Right forelimb (tissue), 1 donor: ENCODE data around the gene IGF1R.
"Not testable (repeated sequence)": the region's sequence is repeated elsewhere in the genome, so short reads cannot be mapped to it uniquely, and the experiment has no call there.

ENCODE experiments used
- DNase-seq: peaks from one replicate; pipeline ENCODE4 v3.0.0-alpha.2; 2018

The IGF1R gene

DNA sequence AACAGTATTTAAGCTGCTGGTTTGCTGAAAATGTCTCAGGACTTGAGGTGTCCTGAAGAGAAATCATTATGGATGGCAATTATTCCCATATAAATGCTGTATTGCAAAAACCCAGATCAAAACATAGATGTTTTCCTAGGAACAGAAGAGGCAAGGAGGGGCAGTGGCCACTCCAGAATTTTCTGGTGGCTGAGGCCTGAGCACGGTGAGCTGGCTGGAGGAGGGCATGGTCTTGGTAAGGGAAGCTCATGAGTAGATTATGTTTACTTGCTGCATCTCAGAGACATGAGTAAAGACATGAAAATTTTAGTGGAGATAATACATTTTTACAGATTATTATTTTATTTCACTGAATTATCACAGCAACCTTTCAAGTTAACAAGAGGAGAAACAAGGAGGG, 328.2 kb downstream of the IGF1R start:
- DNase-seq: no peak

DNA sequence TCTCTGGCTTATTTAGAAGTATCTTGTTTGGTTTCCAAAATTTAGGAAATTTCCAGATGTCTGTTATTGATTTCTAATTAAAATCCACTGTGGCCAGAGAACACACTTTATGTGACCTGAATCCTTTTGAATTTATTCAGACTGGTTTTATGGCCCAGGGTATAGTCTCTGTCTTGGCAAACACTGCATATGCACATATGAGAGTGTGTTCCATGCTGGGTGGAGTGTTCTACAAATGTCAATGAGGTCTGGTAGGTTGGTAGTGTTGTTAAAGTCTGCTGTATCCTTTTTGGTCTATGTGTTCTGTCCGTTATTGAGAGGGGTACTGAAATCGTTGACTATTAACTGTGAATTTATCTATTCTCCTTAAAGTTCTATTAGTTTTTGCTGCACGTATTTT, 329.1 kb downstream of the IGF1R start:
- DNase-seq: no peak

DNA sequence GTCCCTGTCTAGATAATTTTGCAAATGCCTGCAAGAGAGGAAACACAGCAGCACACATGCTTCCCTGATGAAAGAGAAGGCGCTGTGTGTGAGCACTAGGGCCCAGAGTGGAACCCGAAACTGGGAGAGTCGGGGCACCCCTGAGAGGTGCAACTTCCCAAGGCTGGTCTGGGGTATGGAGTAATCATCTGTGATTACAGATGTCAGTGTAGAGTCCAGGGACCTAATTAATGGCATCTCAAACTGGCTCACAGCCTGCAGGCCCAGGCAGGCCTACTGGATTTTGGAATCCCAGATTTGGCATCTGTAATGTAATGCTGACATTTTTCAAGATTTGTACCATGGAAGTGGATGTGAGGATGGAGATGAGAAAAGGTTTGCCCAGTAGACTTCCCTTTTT, 329.8 kb downstream of the IGF1R start:
- DNase-seq: no peak

DNA sequence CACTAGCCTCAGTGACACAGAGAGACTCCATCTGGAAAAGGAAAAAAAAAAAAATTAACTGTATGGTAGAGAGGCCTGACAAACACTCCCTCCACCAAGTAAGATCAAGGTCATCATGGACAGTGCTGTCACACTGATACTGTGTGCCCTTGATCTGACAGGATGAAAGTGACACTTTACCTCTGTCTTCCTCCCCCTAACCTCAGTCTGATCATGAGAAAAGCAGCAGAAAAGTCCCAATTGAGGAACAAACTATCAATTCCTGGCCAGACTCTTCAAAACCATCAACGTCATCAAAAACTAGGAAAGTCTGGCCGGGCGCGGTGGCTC, 332.5 kb downstream of the IGF1R start:
- no peak for DNase-seq

DNA sequence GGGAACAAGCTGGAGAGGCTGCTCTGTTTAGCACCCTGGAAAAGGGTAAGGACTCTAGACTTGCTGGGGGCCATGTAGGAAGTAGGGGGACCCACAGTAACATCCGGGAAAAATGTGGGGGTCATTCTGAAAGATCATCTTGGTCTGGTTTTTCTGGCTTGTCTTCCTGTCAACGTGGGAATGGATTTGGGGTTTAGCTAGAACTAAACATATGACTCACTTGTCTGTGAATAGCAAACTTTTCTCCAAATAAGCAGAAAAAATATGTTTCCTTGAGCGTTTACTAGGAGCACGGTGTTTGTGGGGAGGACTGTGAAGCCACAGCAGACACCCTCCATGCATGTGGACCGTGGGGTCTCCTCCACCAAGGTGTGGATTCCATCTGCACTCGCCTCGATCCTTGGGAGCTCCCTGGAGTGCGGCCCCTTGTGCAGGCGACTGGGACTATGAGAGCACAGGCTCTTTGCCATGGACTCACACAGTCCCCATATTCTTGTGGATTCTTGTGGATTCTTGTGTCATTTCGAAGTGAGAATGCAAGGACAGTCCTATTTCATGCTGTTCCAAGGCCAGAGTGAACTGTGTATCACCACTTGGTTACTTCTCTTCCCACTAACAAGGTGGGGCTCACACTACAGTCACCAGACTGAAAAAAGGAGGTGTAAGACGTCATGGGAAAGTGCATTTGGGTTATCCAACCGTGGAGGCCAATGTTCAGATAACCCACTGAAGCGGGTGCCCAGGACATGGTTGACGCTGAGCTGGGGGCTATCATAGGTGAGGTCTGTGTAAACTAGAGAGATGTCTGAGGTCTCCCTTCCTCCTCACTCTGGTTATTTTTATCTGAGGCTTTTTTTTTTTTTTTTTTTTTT, 333.7 kb downstream of the IGF1R start:
- DNase-seq: no peak

DNA sequence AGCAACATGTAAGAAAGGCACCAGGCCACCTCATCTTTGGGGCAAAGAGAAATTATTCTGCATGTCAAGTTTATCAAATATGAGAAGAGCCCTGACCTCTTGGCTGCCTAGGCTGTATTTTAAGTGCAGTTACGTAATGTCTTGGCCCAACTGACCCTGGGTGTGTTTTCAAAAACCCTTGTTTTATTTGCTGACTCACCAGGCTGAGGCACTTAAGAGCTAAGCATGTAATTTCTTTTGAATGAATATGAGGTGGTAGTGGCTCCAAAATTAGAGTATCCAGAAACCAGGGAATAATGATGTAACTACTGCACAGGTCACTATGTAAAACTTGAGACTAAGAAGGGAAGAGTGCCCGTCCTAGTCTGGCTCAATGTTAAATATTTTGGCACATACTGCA, 335.0 kb downstream of the IGF1R start:
- DNase-seq: no peak

DNA sequence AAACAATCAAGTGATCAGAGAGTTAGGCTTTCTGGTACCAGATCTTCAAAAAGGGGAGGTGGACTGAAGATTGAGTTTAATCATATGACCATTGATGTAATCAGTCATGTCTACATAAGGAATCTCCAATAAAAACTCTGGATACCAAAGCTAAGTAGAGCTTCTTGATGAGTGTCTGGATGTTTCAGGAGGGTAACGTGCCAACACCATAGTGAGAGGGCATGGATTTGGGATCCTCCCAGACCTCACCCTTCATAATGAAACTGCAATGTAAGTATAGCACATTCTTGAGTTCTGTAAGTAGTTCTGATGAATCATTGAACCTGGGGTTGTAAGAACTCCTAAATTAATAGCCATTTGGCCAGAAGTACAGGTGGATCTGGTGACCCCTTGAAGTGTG, 337.9 kb downstream of the IGF1R start:
- DNase-seq: no peak

DNA sequence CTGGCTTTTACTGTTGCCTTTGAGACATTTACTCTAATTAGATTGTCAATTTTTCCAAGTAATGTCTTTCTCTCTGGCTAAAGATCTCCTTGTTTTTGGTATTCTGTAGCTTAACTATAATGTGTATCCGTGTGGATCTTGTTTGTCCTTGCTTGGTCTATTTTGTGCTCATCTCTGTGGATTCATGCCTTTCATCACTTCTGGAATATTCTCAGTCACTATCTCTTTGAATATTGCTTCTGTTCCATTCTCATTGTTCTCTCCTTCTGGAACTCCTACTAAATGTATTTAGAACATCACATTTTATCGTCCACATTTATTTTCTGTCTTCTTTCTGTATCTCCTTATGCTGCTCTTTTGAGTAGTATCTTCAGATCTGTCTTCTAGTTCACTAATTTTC, 346.6 kb downstream of the IGF1R start:
- DNase-seq: no peak

DNA sequence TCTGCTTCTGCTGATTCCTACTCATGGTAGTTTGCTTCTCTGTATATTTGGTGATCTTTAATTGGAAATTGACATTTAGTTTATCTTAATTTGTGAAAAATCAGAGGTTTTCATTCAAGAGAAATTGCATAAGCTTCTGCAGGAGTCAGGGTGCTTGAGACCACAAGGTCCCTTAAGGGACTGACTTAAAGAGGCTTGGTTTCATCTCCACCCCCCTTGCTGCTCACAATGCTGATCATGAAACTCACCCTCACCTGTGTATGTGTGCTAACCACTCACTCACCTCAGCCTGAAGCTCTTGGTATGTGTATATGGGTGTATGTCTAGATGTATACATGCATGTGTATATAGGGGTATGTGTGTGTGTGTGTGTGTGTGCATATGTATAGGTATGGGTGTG, 347.8 kb downstream of the IGF1R start:
- DNase-seq: no peak

DNA sequence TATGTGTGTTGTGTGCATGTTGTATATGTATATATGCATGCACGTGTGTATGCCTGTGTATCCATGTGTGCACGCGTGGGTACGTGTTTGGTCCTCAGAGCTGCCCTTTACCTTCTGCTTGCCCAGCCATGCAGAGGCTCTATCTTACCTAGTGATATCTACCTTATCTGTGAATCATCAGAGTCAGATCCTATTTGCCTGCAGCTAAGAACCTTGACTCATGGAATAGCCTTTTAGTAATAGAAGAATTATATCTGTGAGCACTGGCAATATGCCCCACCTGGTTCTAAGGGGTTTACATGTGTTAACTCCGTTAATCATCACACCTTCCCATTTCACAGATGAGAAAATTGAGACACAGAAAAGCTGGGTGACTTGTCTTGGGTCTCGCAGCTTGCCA, 348.3 kb downstream of the IGF1R start:
- DNase-seq: no peak

DNA sequence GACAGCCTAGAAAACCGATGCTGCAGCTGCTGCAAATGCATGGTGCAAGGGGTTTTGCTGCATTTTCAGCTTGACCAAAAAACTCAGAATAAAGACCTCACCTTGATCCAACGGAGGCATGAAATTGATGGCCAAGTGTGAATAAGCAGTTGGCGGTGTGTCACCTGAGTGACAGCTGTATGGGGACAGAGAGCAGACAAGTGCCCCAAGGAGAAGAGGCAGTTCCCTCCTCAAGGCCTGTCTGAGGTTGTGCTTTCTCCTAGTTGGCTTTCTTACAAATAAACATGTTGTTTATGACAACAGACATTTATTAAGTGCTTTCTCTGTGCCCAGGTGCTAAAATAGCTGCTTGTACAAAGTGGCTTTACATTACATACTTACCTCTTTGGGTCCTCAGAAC, 349.0 kb downstream of the IGF1R start:
- DNase-seq: no peak

DNA sequence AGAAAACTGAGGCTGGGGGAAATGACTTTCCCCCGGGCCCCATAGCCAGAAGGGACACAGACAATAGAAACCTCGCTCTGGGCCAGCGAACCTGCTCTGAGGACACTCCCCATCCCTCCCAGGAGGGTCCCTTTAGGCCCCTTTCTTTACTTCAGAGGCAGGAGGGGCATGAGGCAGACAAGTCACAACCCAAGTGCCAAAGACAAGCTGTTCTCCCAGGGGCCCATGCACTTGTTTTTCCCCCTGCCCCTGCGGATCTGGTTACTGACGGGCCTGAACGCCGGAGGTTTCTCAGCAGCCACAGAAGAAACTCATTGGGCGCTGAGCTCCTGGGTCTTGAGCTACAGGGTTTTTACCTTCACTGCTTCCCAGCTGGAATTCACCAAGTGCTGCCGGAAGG, 349.4 kb downstream of the IGF1R start:
- no peak for DNase-seq

DNA sequence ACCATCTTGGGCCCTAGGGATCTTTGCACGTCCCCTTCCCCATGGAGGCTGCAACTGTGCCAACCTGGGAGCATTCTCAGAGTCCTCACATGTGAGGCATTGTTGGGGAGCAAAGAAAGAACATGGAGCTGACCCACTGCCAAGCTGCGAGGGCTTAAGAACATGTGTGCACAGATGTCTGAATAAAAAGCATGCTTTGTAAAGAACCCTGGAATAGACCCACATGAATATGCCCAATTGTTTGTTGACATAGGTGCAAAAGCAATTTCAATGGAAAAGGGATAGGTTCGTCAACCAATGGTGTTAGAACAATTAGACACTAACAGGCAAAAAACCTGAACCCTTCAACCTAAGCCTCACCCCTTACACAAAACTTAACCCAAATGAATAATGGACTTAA, 349.9 kb downstream of the IGF1R start:
- no peak for DNase-seq

DNA sequence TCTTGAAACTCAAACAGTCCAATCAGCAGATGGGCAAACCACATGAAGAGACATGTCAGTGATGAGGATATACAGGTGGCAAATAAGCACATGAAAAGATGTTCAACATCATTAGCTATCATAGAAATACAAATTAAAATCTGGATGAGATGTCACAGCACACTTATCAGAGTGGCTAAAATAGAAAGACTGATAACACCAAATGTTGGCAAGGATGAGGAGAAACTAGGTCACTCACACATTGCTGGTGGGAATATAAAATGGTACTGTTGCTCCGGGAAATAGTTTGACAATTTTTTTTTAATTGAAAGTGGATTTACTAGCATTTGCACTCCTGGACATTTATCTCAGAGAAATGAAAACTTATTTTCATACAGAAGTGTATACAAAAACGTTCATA, 350.9 kb downstream of the IGF1R start:
- no peak for DNase-seq

DNA sequence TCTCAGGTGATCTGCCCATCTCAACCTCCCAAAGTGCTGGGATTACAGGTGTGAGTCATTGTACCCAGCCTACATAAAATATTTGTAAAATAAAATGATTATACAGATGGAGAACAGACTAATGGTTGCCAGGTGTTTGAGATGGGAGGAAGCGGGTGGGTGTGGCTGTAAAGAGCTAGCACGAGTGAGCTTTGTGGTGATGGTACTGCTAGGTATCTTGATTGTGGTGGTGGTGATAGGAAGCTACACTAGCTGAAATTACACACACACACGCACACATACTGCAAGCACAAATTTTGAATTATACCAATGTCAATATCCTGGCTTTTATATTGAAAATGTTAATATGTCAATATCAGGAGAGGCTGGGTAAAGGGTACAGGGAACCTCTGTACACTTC, 353.9 kb downstream of the IGF1R start:
- DNase-seq: no peak

DNA sequence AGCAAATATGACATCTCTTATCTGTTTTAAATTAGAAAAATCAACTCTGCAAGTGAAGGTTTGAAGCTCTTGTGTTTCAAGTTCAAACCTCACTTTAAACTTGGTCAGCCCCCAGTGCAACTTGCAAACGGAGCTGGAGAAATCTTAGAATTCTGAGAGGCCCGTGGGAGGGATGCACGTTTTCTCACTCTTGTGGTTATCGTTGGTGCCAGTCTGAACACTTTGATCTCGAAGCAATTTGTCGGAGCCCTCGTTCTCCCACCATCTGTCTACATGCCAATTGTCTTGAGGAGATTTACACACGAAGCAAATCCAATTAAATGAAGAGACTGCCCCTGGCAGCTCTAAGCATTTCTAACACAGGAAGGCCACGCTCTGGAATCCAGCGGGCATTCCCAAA, 355.0 kb downstream of the IGF1R start:
- not testable (repeated sequence) for DNase-seq

DNA sequence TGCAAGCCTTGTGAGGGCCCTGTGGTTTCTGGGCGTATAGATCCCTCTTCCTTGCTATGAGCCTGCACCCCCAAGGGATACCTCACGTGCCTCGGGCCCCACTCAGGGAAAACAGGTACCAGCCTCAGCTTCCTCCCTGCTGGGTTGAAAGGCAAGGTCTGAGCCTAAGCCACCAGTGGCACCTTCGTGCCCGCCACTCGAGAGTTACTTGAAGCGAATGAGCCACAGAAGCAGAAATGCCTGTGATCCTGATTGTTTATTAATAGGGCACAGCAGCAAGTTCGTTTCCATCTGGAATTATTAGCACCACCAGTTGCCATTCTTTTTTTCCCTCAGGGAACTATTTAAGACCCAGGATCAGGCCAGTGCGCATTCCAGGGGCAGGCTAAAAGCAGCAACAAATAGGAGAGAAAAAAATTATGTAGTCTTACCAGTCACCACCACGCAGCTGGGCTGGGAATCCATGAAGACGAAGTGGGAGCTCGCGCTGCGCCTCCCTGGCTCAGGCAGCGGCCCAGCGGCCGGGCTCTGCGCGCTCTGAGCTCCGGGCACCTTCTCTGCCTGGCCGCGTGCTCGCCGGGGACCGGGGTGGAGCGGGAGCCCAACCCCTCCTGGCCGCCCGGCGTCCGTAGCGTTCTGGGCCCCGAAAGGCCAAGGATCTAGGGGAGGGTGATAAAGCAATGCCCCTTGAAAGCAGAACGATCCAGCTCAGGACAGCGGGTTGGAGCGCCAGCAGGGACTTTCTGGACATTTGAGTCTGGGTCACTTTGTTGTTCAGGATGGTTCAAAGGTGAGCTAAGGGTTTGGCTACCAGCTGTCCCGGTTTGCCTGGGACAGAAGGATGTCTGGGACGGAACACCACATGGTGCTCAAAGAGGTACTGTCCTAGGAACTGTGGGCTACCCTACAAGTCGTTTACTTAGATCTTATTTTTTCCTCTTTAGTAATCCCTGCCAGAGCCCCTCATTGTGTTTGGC, 356.9 kb downstream of the IGF1R start:
- not testable (repeated sequence) for DNase-seq

DNA sequence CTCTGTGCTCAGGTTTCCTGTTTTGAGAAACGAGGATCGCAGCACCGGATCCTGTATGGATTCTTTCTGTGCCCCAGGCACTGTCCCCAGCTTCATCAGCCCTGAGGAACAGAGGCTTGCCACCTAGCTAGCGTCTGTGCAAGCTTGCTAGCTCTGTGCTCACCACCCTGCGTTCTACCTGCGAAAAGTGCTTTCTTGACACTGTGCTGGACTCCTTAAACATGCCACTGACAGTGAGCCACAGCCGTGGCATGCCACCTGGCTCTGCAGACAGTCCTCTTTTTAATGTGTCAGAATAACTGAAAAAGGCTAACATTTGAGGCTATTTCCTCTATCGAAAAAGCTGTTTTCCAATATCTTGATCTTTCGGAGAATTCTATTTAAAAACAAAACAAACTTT, 357.8 kb downstream of the IGF1R start:
- no peak for DNase-seq

DNA sequence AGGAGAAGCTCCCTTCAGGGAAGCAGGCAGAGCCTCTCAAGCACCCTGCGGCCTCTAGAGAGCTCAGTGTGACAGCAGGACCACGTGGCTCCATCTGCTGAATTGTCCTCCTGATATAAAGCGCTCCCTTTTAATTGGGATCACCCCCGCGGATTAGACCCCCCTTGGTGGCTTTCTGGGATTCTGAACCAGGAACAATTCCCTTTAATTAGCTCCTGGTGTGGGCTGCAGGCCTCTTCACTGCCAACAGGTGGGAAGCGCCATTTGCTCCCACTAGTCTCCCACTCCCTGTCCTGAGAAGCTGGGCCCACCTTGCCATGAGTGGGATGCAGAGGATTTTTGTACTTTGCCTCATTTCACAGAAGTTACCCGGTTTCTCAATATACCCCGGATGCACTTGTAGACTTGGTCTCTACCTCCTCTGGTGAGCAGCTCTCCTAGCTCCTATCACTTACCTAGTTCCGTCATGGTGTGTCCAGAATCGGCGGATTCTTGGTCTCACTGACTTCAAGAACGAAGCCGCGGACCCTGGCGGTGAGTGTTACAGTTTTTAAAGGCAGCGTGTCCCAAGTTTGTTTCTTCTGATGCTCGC, 358.7 kb downstream of the IGF1R start:
- no peak for DNase-seq

DNA sequence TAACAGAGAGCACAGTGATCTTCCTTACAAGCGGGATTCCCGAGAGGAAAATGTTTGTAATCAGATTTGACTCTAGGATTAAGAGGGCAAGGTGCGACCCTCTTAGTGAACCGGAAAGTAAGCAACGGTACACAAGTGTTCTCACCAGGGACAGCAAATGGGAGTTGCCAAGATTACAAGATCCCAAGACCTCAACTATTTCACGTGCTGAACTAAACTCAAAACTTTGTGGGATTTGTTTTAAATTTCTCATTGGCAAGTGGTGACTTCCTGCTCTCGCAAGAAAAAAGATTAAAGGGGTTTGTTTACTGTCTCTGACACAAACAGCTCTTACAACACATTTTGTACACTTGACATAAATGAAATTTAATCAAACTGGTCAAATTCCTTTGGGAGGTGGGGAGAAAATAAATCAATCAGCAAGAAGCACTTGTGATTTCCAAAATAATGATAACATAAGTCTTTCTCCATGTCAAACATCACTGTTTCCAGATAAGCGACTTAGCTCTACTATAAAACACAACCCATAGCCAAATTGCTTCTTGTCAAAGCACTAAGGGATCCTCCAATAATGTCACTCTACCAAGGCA, 361.5 kb downstream of the IGF1R start:
- DNase-seq: no peak

DNA sequence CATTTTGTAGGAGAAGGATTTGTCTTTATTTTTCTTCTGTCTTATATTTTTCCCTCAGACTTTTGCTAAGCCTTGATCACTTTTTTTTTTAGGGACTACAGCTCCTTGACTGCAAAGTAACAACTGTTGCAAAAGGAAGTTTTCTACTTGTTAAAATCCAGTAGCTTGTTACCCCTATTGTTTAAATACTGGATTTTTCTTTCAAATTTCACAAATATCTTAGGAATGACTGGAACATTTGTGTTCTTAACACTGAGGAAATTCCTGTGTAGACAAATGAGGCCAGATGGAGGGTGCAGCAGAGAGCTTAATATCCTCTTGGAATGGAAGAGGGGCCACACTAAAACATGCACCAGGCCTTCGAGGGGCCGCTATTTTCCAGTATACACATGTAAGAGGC, 362.4 kb downstream of the IGF1R start:
- no peak for DNase-seq
